PC-3 (cell line): ENCODE measurements around the gene RSRC1. TPM values are rescaled to one million over a fixed set of nuclear protein-coding genes. Genes with fewer than 3 reads are reported as not detected.

Experiments
- ATAC-seq: fragments of 200-7000 bp; cut with Tn5 transposase; 2 replicates; pipeline ENCODE4 v1.9.1; 2020; ENCODE audit warnings: mild to moderate bottlenecking, moderate library complexity
- BruUV-seq: library from RNA; stranded (reverse); fragments of 400-500 nt; replicated peaks from 2 replicates; lab custom pipeline; 2021; lab: Mats Ljungman, UMichigan
- CTCF ChIA-PET: fragments of 300-600 bp; sonication (Branson Sonifier 250); formaldehyde crosslinking; loops from one replicate; lab custom pipeline; 2022; ENCODE audit warnings: antibody characterized with exemption; lab: Charles Lee
- POLR2A ChIA-PET: fragments of 300-600 bp; sonication (Branson Sonifier 250); formaldehyde crosslinking; loops from one replicate; lab custom pipeline; 2022; ENCODE audit warnings: antibody characterized with exemption; ENCODE audit not compliant: unreplicated experiment; lab: Charles Lee
- DNase-seq: peaks from one replicate; pipeline ENCODE4 v3.0.0-alpha.2; 2015
- H2AFZ ChIP-seq: fragments of 300-600 bp; sonication (generic); 2 replicates; pipeline ENCODE4 v1.6.0; 2016; ENCODE audit warnings: antibody characterized with exemption, low read length
- H3F3A ChIP-seq: fragments of 300-600 bp; sonication (generic); one replicate; pipeline ENCODE4 v1.6.0; 2017; ENCODE audit warnings: antibody characterized with exemption, low read length, control low read depth, mild to moderate bottlenecking; ENCODE audit not compliant: unreplicated experiment
- H3K27ac ChIP-seq: fragments of 300-600 bp; sonication (generic); 2 replicates; pipeline ENCODE4 v1.5.1; 2016; ENCODE audit warnings: mild to moderate bottlenecking, low read length
- H3K27me3 ChIP-seq: fragments of 300-600 bp; sonication (generic); 2 replicates; pipeline ENCODE4 v1.6.1; 2016; ENCODE audit warnings: low read length, mixed read lengths
- H3K36me3 ChIP-seq: fragments of 300-600 bp; sonication (generic); 2 replicates; pipeline ENCODE4 v1.6.1; 2016; ENCODE audit warnings: low read depth, mixed run types, low read length, mixed read lengths
- H3K4me1 ChIP-seq: fragments of 300-600 bp; sonication (generic); 2 replicates; pipeline ENCODE4 v1.5.1; 2016; ENCODE audit warnings: low read length; ENCODE audit not compliant: insufficient read depth
- H3K4me2 ChIP-seq: fragments of 300-600 bp; sonication (generic); 2 replicates; pipeline ENCODE4 v1.6.0; 2016; ENCODE audit warnings: low read length
- H3K4me3 ChIP-seq: fragments of 300-600 bp; sonication (generic); 2 replicates; pipeline ENCODE4 v1.5.1; 2016; ENCODE audit warnings: mild to moderate bottlenecking, low read length, mixed read lengths
- H3K79me2 ChIP-seq: fragments of 300-600 bp; sonication (generic); 2 replicates; pipeline ENCODE4 v1.6.1; 2017; ENCODE audit warnings: low read length, mixed read lengths
- H3K9ac ChIP-seq: fragments of 300-600 bp; sonication (generic); 2 replicates; pipeline ENCODE4 v1.6.0; 2016; ENCODE audit warnings: mild to moderate bottlenecking, low read length
- H3K9me2 ChIP-seq: fragments of 300-600 bp; sonication (generic); replicated peaks from 2 replicates; pipeline ENCODE4 v1.6.1; 2016; ENCODE audit warnings: mixed run types, low read length, mixed read lengths
- H3K9me3 ChIP-seq: fragments of 300-600 bp; sonication (generic); 2 replicates; pipeline ENCODE4 v1.6.1; 2016; ENCODE audit warnings: low read length, mixed read lengths
- H4K20me1 ChIP-seq: fragments of 300-600 bp; sonication (generic); 2 replicates; pipeline ENCODE4 v1.6.1; 2016; ENCODE audit warnings: low read length, mixed read lengths
- CTCF ChIP-seq: fragments of 300-600 bp; sonication (generic); conservative IDR thresholded peaks from 2 replicates; pipeline ENCODE4 v1.5.1; 2017; ENCODE audit warnings: antibody characterized with exemption, low read depth, mild to moderate bottlenecking, low read length
- EZH2 ChIP-seq: fragments of 300-600 bp; sonication (generic); IDR thresholded peaks from one replicate; pipeline ENCODE4 v1.6.1; 2017; ENCODE audit warnings: antibody characterized with exemption, mild to moderate bottlenecking, low read length; ENCODE audit not compliant: unreplicated experiment
- EZH2phosphoT487 ChIP-seq: fragments of 300-600 bp; sonication (generic); IDR thresholded peaks from 2 replicates; pipeline ENCODE4 v1.6.1; 2018; ENCODE audit warnings: mild to moderate bottlenecking, antibody characterized with exemption, low read length, borderline replicate concordance
- intact Hi-C: fragments of 100-400 bp; cut with micrococcal nuclease; formaldehyde crosslinking; loops from 2 replicates; pipeline ENCODE4 v1.9.0; 2023
- total RNA-seq: library from RNA; depleted of rRNA; stranded (reverse); fragments of >200 nt; gene quantifications from 2 replicates; pipeline ENCODE4 v1.2.3, GENCODE V29; 2014

RSRC1 gene
- total RNA-seq, 1 experiment from 2014 or later: 39.5 TPM

- no peak overlapping the region for H2AFZ ChIP-seq
- no peaks in the 10 kb centered on the region for H3F3A ChIP-seq
- no peaks in the 10 kb centered on the region for H3K27me3 ChIP-seq
- intact Hi-C loops: no loop called here
- ChIA-PET POLR2A (no interaction called here), CTCF (no interaction called here)
- ATAC-seq (no peak), DNase-seq (no peak)
- H3K27ac ChIP-seq: no peak overlapping the region
- no peaks in the 10 kb centered on the region for H3K79me2 ChIP-seq
- no peaks in the 10 kb centered on the region for H3K9me3 ChIP-seq
- no peak overlapping the region for H3K9ac ChIP-seq
- H3K4me1 ChIP-seq: no peaks in the 10 kb centered on the region
- H3K4me2 ChIP-seq: no peak overlapping the region
- BruUV-seq: no TSS peak
- H3K9me2 ChIP-seq: no peaks in the 10 kb centered on the region
- no peaks in the 10 kb centered on the region for H3K36me3 ChIP-seq
- H4K20me1 ChIP-seq: no peaks in the 10 kb centered on the region
- no peak overlapping the region for H3K4me3 ChIP-seq
- no peak for TF ChIP-seq EZH2phosphoT487
- TF ChIP-seq EZH2: no peak
- no peak for TF ChIP-seq CTCF
Measured at GRCh38 chr3:158244274-158244673, 134.4 kb downstream of the RSRC1 start.

- Histone ChIP-seq H3K4me1 (no peaks in the 10 kb centered on the region), H3F3A (no peaks in the 10 kb centered on the region), H3K36me3 (no peaks in the 10 kb centered on the region), H3K4me2 (no peak overlapping the region), H4K20me1 (no peaks in the 10 kb centered on the region), H3K9me3 (no peaks in the 10 kb centered on the region), H2AFZ (no peak overlapping the region), H3K27ac (no peak overlapping the region), H3K9me2 (no peaks in the 10 kb centered on the region), H3K4me3 (no peak overlapping the region), H3K9ac (no peak overlapping the region), H3K27me3 (no peaks in the 10 kb centered on the region), H3K79me2 (no peaks in the 10 kb centered on the region)
- intact Hi-C loops: no loop called here
- CTCF ChIA-PET: interaction anchor here (0.7 kb wide), 1 partner anchor 714 kb away, joined by 4 read pairs; no protein-coding TSS in a partner anchor
- no peak for ATAC-seq
- BruUV-seq: no TSS peak
- no peak for DNase-seq
- POLR2A ChIA-PET: no interaction called here
- TF ChIP-seq EZH2phosphoT487: no peak
- TF ChIP-seq CTCF: no peak
- TF ChIP-seq EZH2: no peak
Measured at GRCh38 chr3:158247288-158247687, 137.4 kb downstream of the RSRC1 start.

- no peaks in the 10 kb centered on the region for H4K20me1 ChIP-seq
- H2AFZ ChIP-seq: no peak overlapping the region
- CTCF ChIA-PET: no interaction called here
- no peaks in the 10 kb centered on the region for H3K36me3 ChIP-seq
- no peak overlapping the region for H3K27ac ChIP-seq
- H3K4me3 ChIP-seq: no peak overlapping the region
- no peaks in the 10 kb centered on the region for H3K9me2 ChIP-seq
- ATAC-seq: no peak
- DNase-seq: no peak
- no TSS peak for BruUV-seq
- H3K27me3 ChIP-seq: no peaks in the 10 kb centered on the region
- no peak overlapping the region for H3K4me2 ChIP-seq
- H3K79me2 ChIP-seq: no peaks in the 10 kb centered on the region
- no peak for TF ChIP-seq EZH2
- no peak for TF ChIP-seq CTCF
- TF ChIP-seq EZH2phosphoT487: no peak
- POLR2A ChIA-PET: no interaction called here
- H3K9ac ChIP-seq: no peak overlapping the region
- no peaks in the 10 kb centered on the region for H3K4me1 ChIP-seq
- intact Hi-C loops: no loop called here
- H3K9me3 ChIP-seq: no peaks in the 10 kb centered on the region
- H3F3A ChIP-seq: no peaks in the 10 kb centered on the region
Measured at GRCh38 chr3:158248261-158248660, 138.4 kb downstream of the RSRC1 start.
